ENCODE results near the gene STH.

STH gene

GRCh38 chr17:45968732-45969131 lies 30.3 kb upstream of the STH start:
- no peak for DNase-seq

DNA sequence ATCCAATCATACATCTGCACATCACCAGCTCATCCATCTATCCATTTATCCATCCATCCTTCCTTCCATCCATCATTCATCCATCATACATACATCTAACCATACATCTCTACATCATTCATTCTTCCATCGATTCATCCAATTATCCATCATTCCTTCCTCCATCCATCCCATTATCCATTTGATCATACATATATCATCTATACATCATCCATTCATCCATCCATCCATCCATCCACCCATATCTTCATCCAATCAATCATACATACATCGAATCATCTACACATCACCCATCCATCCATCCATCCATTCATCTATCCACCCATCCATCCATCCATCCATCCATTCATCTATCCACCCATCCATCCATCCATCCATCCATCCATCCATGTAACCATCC lies 29.3 kb upstream of the STH start:
- DNase-seq: no peak

DNA sequence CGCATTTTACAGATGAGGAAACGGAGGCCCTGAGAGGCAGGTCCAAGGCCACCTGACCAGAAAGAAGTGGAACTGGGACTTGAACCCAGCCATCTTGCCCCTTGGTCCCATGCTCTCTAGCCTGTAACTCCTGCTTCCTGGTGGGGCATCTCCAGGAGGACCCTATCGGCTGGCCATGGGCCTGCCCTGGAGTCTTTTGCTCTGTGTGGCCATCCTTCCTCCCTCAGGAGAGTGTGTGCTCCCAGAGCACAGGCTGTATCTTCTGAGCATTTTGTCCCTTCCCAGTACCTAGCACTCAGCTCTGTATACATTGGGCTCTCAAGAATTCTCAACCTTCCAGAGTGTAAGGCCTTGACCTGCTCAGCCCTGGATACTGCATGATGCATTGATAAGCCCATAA lies 28.4 kb upstream of the STH start:
- DNase-seq: no peak

DNA sequence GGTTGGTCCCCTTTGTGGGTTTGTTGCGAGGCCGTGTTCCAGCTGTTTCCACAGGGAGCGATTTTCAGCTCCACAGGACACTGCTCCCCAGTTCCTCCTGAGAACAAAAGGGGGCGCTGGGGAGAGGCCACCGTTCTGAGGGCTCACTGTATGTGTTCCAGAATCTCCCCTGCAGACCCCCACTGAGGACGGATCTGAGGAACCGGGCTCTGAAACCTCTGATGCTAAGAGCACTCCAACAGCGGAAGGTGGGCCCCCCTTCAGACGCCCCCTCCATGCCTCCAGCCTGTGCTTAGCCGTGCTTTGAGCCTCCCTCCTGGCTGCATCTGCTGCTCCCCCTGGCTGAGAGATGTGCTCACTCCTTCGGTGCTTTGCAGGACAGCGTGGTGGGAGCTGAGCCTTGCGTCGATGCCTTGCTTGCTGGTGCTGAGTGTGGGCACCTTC lies 27.3 kb upstream of the STH start:
- DNase-seq: no peak

DNA sequence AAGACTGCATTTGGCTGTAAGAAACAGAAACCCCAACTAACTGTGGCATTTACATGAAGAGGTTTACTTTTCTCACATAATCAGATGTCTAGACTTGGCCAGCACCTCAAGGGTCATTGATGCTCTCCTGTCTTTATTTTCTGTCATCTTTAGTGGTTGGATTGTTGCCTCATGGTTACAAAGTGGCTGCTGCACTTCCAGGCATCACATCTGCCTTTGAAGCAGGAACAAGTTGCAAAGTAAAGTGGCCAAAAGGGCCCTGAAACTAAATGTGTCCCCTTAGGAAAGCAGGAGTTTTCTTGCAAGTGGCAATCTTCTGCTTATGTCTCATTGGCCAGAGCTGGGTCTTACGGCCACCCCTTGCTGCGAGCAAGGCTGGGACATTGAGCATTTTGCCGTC lies 26.5 kb upstream of the STH start:
- no peak for DNase-seq

- no peak for DNase-seq
Observed at GRCh38 chr17:45973099-45973780, 25.8 kb upstream of the STH start.

DNA sequence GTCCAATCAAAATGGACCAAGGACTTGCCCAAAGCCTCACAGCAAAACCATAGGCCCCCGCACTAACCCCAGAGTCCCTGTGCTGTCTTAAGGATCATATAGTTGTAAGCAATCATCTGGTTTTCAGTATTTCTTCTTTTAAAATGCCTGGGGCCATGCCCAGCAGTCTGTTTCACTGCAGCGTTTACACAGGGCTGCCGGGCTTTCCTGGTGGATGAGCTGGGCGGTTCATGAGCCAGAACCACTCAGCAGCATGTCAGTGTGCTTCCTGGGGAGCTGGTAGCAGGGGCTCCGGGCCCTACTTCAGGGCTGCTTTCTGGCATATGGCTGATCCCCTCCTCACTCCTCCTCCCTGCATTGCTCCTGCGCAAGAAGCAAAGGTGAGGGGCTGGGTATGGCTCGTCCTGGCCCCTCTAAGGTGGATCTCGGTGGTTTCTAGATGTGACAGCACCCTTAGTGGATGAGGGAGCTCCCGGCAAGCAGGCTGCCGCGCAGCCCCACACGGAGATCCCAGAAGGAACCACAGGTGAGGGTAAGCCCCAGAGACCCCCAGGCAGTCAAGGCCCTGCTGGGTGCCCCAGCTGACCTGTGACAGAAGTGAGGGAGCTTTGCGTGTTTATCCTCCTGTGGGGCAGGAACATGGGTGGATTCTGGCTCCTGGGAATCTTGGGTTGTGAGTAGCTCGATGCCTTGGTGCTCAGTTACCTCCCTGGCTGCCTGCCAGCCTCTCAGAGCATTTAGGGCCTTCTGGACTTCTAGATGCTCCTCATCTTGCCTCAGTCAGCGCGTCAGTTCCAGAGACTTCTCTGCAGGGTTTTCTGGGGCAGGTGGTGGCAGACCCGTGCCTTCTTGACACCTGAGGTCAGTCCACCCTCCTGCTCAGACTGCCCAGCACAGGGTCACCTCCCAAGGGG lies 24.8 kb upstream of the STH start:
- no peak for DNase-seq

DNA sequence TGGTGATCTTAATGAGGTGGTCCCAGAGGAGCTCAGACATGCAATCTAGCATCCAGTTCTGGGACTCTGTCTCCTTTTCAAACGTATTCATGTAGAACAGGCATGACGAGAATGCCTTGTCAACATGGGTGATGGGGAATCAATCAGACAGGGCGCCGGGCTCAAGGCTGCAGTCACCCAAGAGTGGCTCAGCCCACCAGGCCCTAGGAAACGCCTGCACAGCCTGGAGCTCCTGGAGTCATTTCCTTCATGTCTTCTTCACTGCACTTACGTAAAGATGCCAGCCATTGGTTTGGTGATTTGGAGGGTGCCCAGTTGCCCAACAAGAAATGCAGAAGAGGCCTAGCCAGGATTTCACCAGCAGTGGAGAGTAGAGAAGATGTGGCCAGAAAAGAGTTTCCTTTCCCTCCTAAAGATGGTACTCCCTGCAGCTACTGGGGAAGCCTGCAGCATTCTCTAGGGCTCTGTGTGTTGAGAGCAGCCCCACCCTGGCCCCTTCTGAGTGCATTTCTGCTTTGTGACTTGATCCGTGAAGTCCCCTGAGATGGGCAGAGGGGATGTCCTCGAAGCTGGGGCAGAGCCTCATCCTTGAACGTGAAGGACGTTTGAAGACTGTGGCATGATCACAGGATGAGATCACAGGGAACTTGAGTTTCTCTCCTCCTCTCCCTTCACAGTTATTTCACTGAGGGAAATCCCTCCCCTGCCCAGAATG lies 24.0 kb upstream of the STH start:
- DNase-seq: no peak

GRCh38 chr17:45975640-45976295 lies 23.3 kb upstream of the STH start:
- no peak for DNase-seq

- DNase-seq: no peak
Observed at GRCh38 chr17:45976391-45976754, 22.7 kb upstream of the STH start.

GRCh38 chr17:45976755-45977505 lies 22.1 kb upstream of the STH start:
- no peak for DNase-seq

DNA sequence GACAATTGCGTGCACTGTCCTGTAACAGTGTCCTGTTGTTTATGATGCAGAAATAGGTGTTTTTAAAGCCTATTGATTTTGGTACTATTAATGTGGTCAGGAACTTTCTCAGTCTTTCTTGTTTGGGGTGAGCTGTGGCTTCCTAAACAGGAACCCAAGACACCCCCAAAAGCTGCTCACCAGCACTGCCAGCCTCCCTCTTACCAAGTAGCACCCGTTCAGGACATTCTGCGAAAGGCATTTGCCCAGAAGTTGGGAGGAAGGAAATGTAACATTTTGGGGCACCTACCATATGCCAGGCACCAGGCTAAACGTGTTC lies 21.6 kb upstream of the STH start:
- no peak for DNase-seq

DNA sequence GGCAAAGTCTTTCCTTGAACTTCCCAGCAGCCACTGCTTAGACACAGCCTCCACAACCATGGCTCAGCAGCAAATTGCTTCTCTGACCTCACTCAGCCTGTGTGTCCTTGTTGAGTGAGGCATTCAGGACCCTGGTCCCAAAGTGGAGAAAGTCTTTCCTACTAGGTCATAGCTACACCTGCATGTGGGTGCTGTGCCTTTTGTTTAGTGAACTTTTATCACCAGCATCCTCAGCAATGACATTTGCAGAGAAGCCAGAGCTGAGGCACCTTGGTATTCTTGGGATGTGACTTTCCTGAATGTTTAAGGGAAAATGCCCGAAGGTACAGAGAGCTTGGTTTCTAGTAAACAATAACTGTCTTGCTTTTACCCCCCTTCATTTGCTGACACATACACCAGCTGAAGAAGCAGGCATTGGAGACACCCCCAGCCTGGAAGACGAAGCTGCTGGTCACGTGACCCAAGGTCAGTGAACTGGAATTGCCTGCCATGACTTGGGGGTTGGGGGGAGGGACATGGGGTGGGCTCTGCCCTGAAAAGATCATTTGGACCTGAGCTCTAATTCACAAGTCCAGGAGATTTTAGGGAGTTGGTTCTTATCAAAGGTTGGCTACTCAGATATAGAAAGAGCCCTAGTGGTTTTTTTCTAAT lies 20.9 kb upstream of the STH start:
- no peak for DNase-seq

DNA sequence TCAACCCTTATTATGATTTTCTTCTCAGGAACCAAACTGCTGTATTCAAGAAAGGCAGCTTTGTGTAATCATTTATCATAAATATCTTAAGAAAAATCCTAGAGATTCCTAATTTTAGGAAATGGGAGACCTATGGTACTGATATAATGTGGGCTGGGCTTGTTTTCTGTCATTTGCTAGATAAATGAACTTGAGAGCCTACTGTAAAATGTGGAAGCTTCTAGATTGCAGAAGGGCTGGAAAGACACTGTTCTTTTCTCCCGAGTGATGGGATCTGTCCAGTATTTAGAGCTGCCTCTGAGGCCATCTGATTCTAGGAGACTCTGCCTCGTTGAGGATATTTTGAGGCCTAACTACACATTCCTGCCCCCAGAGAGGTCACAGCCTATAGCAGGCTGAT lies 19.9 kb upstream of the STH start:
- no peak for DNase-seq

GRCh38 chr17:45980855-45981254 lies 18.2 kb upstream of the STH start:
- DNase-seq: no peak

DNA sequence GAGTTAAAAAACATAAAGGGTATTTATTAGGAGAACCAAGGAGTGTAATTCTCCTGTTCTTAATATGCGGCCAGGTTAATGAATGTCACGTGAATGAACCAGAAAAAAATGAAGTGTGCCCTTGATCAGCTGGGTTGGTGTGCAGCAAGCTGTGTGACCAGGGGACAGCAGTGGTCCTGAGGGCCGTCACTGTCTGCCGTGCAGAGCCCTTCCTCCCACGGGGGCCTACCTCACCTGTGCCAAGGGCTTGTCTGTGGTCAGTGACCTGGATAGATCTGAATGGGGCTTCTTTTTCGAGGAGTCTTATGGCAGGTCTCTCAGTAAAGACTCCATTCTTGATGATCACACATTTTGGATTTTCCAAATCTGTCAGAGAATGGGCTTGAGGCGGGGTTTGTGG lies 17.7 kb upstream of the STH start:
- no peak for DNase-seq

DNA sequence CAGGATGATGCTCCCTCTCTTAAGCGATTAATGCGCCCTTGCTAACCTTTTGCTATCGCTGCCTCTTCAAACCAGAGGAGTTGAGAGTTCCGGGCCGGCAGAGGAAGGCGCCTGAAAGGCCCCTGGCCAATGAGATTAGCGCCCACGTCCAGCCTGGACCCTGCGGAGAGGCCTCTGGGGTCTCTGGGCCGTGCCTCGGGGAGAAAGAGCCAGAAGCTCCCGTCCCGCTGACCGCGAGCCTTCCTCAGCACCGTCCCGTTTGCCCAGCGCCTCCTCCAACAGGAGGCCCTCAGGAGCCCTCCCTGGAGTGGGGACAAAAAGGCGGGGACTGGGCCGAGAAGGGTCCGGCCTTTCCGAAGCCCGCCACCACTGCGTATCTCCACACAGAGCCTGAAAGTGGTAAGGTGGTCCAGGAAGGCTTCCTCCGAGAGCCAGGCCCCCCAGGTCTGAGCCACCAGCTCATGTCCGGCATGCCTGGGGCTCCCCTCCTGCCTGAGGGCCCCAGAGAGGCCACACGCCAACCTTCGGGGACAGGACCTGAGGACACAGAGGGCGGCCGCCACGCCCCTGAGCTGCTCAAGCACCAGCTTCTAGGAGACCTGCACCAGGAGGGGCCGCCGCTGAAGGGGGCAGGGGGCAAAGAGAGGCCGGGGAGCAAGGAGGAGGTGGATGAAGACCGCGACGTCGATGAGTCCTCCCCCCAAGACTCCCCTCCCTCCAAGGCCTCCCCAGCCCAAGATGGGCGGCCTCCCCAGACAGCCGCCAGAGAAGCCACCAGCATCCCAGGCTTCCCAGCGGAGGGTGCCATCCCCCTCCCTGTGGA lies 16.0 kb upstream of the STH start:
- no peak for DNase-seq

DNA sequence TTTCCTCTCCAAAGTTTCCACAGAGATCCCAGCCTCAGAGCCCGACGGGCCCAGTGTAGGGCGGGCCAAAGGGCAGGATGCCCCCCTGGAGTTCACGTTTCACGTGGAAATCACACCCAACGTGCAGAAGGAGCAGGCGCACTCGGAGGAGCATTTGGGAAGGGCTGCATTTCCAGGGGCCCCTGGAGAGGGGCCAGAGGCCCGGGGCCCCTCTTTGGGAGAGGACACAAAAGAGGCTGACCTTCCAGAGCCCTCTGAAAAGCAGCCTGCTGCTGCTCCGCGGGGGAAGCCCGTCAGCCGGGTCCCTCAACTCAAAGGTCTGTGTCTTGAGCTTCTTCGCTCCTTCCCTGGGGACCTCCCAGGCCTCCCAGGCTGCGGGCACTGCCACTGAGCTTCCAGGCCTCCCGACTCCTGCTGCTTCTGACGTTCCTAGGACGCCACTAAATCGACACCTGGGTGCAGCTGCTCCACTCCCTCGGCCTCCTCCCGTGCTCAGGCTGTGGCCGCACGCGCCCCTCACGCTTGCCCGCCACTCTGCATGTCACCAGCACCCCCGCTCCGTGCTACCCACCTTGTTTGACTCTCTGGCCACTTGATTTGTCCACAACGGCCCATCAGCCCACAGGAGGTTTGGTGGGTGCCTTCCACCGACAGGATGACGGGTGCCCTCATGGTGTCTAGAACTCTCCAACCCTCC lies 15.3 kb upstream of the STH start:
- no peak for DNase-seq

GRCh38 chr17:45984368-45984767 lies 14.7 kb upstream of the STH start:
- no peak for DNase-seq

- no peak for DNase-seq
Observed at GRCh38 chr17:45985447-45985846, 13.6 kb upstream of the STH start.

Data from T-helper 1 cell (primary cell).